Suppressor macrophage treated with lipopolysaccharide for 4 hours (primary cell): ENCODE data around the gene CNKSR3.
A peak's percentile ranks its signal among the peaks of the same experiment; 100 is the strongest.
"Not testable (repeated sequence)": the region's sequence is repeated elsewhere in the genome, so short reads cannot be mapped to it uniquely, and the experiment has no call there.

Experiments
- DNase-seq: peaks from one replicate; pipeline ENCODE4 v3.0.0-alpha.2; 2020

Gene CNKSR3

DNA sequence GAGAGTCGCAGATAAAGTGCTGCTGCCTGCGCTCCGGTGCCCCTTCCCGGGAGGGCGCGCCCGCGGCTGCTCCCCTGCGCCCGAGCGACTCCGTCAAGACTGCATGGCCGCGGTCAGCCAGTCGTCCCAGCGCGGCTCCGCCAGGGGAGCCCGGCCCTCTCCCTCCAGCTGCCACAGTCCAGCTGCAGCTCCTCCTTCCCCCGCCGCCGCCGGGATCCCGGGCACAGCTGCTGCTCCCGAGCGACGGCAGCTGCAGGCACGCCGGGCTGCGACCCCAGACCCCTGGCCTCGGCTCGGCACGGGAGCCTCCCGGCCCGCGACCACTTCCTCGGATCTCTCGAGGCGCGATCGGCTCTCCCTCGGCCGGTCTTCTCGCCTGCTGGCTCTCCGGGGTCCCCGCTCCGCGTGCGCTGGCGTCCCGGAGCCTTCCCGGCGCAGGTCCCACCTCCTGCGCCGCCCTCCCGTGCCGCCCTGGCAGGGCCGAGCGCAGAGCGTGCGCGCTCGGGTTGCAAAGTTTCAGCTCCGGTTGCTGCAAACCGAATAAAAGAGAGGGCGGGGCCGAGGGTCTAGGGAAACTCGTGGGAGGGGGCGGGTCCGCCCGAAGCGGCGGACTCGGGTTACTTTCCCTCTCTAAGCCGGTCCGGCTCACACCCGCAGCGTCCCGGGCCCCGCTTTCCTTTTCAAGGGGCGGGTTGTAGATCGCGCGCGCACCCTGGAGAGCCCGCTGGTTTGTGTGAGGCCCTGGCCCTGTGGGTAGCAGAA is at the start of gene CNKSR3:
Gene CNKSR3 (minus strand): TSS at position 542 of the 762 bp plus-strand sequence. CDS start 571 bp downstream, outside the sequence.
- peak; percentile 81 for DNase-seq

DNA sequence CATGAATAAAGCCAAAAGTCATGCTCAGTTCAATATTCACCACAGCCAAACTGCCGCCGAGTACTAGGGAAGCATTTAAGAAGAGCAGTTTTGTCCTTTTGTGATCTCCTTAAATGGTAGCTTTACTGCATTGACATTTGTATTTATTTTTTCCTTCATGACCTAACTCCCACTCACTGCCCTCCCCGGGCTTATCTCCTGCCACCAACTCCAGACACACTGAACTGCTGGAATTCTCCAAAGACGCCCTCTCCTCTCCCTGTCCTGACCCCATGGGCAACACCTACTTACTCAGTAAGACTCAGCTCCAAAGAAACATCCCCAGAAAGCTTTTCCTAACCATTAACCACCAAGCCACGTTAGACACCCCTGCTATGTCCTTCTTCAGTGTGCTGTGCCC is 48.5 kb upstream of the CNKSR3 start:
- no peak for DNase-seq

DNA sequence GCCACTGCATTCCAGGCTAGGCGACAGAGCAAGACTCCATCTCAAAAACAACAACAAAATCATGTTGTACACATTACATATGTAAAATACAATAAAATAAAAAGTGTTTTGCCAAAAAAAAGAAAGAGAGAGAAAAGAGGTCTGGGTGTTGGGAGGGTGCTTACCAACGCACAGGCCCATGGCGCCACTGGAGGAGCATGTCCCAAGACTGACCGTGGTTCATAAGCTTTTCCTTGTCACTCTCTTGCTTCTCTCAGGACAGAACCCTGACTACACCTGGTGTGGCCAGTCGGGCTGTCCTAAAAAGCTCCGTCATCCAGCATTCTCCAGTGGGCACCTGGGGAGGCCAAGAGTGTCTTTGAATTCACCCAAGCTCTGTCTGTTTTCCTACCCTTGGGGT is 48.0 kb upstream of the CNKSR3 start:
- no peak for DNase-seq

DNA sequence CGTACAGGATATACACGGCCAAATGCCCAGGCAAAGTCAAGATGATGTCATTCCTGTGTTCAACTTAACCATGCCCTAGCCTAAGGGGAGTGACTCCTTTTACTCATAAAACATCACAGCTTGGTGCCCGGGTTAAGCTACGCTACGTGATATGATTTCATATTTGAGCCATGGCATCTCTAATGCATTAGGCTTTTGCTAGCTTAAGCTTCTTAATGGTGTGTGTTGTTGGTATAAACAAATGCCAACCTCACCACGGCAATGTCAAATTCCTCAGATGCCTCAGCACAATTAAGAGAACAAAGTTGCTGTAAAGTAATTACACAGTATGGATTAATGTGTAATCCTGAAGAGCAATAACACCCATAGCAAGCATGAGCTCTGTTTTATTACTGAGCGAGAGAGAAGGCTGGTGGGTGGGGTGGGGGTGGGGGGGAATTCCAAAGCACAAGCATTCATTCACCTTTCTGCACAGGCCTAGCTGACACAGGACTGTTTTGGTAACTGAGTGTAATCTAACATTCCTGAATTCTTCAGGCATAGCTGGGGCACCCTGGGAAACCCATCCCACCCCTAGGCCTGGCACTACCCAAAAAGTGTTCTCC is 44.7 kb upstream of the CNKSR3 start:
- DNase-seq = no peak

DNA sequence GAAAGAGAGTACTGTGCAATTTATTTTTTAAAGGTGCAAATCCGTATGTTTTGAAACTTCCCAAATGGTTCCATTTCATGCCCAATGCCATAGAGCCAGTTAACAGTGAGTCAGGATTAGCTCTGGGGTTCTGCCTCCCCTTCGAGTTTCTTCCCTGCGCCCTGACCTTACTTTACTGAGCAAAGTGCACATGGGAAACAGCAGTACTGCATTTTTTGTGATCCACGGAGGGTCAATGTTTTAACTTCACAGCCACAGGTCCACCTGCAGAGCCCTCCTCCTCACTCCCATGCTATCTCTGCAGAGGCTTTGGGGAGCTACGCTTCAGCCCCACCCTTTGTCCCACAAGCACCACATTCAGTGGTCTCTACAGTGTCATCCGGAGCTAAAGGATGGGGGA is 44.0 kb upstream of the CNKSR3 start:
- DNase-seq = no peak

DNA sequence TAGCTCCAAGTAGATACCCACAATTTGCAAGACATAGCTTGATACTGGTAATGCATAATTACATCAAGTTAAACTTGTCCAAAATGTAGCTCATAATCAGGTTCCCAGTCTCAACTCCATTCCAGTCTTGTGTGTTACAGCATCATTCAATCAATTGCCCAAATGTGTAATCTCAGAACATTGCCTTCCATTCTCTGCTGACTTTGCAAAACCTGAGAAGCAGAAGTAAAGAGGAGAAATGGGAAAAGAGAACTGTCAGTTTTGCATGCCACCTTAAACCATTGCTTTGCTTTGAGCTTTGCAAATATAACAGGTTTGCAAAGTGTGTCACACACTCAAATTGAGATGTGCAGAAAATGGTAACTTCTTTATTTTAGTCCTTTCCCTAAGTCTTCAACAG is 40.3 kb upstream of the CNKSR3 start:
- no peak for DNase-seq

DNA sequence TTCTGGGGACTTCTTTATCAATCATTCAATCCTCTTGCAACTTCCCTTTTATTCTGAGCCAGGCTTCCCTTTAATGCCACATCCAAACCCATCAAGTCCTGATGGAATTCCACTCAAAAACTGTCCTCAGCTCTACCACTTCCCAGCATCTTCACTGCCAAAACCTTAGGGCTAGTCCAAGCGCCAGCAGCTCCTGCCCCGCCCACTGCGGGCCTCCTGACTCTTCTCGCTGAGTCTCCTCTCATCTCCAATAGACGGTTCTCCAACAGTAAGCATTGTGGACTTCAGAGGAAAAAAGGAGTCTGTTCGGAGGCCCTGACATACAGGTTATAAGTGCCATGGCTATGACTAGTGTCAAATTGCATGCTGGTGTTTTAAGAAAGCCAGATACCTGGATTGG is 38.7 kb upstream of the CNKSR3 start:
- no peak for DNase-seq

DNA sequence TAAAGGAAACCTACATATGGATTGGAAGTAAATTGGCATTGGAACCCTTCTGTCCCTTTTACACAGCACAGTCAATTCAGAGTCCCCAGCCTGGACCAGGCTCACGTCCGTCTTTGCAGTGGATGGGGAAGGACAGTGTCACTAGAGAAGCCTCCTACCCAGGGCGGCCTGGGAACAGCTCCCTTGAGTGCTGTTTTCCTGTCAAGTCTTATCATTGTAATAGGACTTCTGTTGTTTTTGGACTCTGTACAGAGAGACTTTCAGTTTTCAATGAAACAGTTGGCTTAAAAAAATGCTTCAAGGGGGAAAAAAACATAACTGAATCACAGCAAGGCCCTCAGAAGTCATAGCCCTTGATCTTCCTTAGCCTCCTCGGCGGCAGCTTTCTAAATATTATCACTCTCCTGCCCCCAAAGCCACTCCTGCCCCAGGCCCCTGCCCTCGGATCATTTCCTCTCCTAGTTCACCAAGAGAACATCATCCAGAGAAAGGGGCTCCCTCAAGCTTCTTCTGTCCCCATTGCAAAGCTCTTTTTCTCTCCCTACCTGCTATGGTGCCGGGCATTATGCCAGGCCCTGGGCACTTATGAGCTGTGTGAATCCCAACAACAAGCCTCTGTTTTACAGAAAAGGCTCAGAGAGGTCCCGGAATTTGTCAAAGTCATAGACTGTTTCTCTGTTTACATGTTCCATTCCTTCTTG is 37.8 kb upstream of the CNKSR3 start:
- DNase-seq = no peak

DNA sequence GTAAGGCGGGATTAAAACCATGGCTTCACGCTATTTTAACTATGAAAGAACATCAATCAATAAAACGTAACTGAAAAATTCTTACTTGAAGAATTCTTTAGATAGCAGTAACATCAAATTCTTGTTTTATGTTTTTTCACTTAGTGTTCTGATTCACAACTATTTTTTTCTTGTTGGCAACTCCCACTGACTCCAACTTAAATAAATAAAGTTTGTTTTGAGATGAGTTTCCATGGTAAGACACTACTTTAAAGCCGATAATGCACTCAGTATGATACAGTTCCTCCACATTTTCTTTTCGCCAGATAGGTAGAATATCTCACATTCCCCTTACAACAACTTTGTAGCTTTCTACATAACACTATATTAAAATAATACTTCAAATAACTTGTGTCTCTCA is 33.1 kb upstream of the CNKSR3 start:
- no peak for DNase-seq

DNA sequence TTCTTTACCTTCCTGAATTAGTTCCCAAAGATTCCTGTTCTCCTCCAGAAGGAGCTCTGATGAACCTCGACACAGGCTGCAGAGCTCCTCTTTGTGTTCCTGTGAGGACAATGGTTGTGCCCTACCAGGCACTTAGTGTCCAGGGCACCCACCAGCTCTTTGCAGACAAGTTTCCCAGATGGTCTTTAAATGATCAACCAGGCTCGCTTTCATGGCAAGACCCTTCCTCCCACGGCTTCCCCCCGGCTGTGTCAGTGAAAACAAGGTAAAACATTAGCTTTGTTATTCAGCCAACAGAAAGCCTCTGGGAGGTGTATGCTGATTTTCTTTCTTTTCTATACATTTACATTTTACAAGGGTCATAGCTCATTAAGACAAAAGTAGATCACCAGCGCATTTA is 32.3 kb upstream of the CNKSR3 start:
- no peak for DNase-seq

DNA sequence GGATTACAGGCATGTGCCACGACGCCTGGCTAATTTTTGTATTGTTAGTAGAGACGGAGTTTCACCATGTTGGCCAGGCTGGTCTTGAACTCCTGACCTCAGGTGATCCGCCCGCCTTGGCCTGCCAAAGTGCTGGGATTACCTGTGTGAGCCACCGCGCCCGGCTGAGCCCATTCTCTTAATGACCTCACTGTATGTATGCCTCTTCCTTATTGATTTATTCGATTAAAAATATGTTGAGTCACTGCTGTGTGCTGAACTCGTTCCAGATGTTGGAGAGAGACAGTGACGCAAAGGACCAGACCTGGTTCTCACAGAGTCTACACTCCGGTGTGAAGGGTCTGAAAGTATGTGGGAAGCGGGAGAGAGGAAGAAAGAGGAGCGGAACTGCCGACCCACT is 31.4 kb upstream of the CNKSR3 start:
- DNase-seq = not testable (repeated sequence)

DNA sequence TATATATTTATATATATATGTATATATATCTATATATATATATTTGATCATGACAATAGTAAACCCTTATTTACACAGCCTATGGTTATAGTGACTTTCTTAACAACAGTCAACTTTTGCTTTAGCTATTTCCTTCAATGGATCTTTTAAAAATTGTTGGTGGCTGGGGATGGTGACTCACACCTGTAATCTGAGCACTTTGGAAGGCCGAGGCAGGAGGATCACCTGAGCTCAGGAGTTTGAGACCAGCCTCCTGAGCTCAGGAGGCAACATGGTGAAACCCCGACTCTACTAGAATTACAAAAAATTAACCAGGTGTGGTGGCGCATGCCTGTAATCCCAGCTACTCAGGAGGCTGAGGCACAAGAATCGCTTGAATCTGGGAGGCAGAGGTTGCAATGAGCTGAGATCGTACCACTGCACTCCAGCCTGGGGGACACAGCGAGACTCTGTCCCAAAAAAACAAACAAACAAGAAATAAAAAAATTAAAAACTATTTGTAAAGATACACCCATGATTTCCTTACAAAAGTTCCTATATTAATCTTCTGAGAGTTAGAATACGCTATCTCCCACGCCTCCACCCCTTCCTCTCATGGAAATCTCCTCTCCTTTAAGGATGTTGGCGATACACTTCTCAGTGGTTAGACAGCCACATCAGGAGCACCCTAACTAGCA is 29.2 kb upstream of the CNKSR3 start:
- DNase-seq = no peak

DNA sequence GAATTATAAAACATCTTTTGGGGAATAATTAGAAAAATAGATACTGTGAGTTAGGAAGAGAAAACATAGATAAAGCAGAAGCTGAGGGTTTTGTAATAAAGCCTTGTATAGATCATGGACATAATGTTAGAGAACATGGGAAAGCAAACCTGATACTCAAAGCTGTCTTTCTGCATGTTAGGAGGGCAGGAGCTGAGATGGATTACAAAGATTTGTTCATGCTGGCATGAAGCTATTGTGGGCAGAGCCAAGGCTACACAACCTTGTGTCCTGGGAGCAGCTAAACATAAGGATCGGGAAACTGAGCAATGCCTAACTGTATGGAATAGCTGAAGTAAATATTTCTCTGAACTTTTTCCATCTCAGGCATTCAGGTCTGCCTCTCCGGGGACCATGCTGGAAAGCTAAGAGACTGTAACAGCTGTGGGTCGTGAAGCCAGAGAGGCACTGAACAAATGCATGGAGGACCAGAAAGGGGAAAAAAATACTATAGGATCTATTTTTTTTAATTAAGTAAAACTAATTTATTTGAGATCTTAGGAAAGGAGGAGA is 28.2 kb upstream of the CNKSR3 start:
- no peak for DNase-seq

DNA sequence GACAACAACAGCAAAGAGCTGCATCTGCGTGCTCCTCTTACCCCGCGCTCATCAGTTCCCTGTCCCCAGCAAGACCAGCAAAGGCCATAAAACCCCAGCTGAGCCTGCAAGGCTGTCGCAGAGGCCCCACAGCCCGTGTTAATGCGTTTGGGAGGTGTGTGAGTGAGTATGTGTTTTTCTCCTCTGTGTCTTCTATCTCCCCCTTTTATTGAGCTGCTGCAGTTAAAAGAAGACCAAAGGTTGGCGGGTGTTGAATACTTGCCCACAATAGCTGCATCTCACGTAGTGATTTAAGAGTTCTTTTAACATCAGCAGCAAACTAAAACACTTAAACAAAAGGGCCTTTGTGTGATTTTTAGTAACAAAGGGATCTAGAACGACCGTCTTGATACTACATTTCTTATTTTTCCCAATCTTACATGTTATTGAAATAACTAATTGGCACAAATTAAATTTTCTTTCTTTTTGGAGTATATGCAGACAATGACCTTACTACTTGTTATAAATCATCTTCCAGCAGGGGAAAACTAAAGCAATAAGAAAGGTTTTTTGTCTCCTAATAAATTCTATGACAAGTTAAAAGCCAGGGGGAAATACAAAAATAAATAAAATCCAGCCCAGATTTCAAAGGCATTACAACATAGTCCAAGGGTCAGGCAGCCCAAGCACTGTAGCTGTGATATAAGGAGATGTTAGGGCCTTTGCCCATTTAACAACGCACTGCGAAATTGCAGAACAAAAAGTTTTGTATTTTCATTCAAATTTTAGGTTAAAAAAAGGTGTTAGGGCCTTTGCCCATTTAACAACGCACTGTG is 27.2 kb upstream of the CNKSR3 start:
- DNase-seq = no peak

DNA sequence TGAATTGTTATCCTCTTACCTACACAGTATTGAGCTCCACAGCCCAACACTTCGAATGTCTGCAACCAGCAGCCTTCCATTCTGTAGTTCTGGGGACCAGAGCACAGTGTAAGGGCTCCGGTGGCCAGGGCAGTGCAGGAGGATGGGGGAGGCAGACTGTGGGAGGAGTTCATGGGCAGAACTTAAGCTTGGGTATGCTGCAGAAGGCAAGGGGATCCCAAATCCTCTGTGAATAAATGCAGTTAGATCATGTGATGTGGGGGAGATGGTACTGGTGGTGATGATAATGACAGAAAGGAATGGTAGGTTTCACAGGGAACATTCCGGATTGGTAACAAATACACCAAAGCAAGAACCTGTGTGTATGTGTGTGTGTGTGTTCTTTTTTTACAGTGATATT is 26.5 kb upstream of the CNKSR3 start:
- DNase-seq = no peak

DNA sequence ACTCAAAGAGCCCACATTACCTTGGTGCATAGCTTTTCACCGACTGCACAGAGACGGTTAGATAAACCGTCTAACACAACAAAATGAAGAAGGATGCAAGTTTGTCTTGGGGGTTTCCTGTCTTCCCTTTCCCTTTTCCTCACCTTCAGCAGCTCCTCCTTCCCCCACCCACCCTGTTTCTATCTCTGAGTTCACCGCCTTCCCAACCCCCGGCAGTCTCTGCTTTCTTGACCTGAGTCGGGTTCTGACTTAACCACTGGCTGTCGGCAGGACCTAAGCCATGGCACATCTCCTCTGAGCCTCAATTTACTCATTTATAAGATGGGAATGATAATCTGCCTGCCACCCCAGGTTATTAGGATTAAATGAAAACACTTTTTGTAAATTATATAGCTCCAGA is 25.8 kb upstream of the CNKSR3 start:
- DNase-seq = no peak

DNA sequence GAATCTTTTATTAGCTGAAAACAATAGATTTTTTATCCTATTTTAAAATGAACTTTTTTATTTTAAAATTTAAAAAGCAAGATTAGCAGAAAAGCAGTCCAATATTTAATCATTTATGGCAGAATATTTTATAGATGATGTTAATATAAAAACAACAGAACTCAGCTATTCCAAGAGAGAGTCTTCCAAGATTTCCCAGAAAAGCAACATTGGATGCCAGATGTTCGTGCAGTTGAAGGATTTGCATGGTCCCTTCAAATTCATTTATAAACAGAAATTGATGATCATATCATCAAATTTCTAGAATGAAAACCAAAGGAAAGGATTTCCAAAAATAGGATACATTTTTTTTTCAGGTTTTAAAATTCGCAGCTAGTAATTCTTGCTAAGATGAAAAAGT is 25.4 kb upstream of the CNKSR3 start:
- DNase-seq = no peak

DNA sequence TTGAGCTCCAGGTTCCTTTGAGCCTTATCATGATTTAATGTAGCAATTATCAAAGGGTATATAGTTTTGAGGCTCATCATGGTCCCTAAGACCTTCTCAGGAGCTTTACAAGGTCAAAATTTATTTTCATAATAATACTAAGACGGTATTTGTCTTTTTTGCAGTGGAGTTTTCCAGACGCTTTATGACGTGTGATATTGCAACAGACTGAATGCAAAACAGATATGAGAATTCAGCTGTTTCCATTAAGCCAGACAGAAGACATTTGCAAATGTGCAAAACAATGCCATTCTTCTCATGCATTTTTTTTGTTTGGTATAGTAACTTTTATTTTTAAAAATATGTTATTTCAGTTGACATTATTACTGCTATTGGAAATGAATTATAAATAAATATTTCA is 24.7 kb upstream of the CNKSR3 start:
- no peak for DNase-seq

DNA sequence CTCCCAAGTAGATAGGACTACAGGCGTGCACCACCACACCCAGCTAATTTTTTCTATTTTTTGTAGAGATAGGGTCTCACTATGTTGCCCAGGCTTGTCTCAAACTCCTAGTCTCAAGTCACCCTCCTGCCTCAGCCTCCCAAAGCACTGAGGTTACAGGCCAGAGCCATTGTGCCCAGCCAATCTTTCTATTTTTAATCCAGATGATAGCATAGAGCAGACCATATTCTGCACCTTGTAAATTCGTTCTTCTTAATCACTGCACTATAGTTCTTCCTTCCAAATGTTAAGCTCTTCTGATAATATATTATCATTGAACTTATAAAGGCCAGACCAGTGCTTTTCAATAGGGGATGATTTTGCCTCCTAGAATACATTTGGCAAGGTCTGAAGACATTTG is 24.0 kb upstream of the CNKSR3 start:
- no peak for DNase-seq

DNA sequence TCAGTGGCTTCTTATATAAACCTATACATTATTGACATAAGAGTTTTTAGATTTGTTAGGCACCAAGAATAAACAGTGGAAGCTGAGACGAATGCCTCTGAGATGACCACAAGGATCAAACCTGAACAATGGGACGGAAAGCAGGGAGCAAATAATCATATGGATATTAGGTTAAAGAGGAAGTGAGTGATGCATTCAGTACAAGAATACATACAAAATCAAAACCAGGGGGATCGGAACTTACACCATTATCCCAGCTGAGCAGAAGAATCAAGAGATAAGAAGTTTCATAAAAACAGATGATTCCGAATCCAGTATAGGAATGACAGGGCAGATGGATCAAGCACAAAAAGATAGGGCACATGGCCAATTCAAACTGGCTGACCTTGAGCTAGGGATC is 21.9 kb upstream of the CNKSR3 start:
- DNase-seq = no peak

DNA sequence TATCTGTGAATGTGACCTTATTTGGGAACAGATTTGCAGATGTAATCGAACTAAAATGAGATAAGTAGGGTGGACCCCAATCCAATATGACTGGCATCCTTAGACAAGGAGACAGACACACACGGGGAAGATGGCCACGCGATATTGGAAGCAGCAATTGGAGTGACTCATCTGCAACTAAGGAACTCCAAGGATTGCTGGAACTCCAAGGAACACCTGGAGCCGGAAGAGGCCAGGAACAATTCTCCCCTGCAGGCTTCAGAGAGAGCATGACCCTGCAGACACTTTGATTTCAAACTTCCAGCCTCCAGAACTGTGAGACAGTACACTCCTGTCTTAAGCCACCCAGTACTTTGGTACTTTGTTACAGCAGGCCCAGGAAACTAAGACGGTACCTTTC is 19.5 kb upstream of the CNKSR3 start:
- no peak for DNase-seq

DNA sequence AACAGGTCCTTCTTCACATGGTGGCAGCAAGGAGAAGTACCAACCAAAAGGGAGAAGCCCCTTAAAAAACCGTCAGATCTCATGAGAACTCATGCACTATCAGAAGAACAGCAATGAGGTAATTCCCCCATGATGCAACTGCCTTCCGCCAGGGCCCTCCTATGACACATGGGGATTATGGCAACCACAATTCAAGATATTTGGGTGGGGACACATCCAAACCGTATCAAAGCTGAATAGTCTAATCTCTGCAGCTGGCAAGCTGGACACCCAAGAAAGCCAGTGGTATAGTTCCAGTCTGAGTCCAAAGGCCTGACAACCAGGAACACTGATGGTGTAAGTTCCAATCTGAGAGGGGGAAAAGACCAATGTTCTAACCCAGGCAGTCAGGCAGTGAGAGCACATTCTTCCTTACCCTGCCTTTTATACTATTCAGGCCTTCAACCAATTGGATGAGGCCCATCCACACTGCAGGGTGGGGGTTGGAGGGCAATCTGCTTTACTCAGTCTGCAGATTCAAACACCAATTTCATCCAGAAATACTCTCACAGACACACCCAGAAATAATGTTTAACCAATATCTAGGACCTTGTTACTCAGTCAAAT is 17.9 kb upstream of the CNKSR3 start:
- DNase-seq = no peak
